Measurements from ENCODE around the gene TSEN34.
"Not testable (repeated sequence)": the region's sequence is repeated elsewhere in the genome, so short reads cannot be mapped to it uniquely, and the experiment has no call there.

GRCh38 chr19:54242234-54242633, 51.1 kb downstream of the TSEN34 start:
- TF ChIP-seq POLR2A (IDR thresholded peaks at IDR 0.05; ENCODE audit: low read length); GATA1 (IDR thresholded peaks at IDR 0.05; ENCODE audit: low read depth, low read length): not testable (repeated sequence)

Data from erythroblast (primary cell).